HG03457 (cell line): ENCODE measurements around the gene LYZ.

Source experiments
- ATAC-seq: cut with Tn5 transposase; IDR thresholded peaks from one replicate; pipeline ENCODE4 v1.9.1; 2021; ENCODE audit warnings: moderate number of reproducible peaks; ENCODE audit not compliant: unreplicated experiment

The LYZ gene

DNA sequence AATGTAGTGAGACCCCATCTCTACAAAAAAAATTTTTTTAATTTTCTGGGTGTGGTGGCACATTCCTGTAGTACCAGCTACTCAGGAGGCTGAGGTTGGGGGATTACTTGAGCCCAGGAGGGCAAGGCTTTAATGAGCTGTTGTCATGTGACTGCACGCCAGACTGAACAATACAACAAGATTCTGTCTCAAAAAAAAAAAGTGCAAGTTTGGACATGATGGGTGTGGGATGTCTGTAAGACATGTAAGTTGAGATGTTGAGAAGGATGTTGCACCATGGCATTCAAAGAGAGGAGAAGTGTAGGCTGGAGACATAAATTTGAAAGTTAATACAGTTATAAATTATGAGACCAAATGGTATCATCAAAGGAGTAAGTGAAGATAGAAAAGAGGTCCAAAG, 34.9 kb downstream of the LYZ start:
- no peak for ATAC-seq

DNA sequence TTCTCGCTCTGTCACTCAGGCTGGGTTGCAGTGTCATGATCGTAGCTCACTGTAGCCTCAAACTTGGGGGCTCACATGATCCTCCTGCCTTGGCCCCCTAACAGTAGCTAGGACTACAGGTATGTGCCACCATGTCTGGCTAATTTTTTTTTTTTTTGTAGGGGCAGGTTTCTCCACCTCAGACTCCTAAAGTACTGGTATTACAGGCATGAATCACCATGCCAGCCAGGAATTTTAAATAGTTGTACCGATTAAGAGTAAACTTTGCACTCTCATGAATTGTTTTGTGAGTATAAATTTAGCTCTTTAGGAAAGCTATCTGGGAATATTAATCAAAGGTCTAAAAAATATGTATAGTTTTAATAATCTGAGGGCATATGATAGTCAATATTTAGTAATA, 36.9 kb downstream of the LYZ start:
- ATAC-seq, result no peak

DNA sequence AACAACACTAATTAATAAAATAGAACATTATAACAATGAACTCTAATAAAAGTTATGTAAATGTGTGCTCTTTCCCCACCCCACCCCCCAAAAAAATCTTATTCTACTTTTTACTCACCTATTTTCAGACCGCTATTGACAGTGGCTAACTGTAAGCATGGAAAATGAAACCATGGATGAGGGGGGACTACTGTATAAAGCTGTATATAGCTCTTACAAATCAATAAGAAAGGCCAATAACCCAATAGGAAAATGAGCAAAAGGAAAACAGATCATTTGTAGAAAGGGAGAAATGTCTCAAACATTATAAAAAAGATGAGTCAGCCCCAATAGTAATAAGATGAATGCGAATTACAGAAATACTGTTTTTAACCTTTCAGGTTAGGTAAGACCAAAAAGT, 38.7 kb downstream of the LYZ start:
- no peak for ATAC-seq

DNA sequence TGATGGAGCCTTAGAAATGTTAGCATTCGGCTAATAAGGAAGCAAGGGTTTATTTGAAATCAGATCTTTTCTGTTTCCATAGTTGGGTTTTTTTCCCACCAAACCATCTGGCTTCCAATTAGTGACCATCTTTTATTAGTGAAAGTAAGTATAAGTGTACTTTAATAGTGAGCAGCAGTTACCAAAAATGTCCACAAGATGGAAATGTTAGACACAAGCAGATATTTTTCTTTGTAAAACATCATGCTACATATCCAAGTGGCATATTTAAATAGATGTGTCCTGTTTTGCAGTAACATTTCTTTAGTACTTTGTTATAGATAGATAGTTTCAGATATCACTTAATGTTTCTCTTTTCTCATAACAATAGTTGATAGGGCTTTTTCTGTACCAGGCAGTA, 40.2 kb downstream of the LYZ start:
- ATAC-seq, result no peak

DNA sequence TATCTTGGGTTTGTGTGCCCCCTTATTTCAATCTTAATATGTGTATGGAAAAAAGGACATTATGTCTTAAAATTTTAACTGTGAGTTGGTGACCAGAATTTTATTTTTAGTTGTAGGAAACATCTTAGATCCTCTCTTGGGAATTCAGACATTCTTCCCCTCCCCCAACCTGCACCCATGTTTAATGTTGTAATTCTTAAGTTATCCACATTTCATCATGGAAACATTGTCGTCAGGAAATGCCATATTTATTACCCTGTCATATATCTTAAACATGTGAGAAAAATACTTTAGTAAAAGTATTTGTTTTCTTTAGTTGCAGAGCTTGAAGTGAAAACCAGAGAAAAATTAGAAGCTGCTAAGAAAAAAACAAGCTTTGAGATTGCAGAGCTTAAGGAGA, 41.6 kb downstream of the LYZ start:
- ATAC-seq, result no peak

DNA sequence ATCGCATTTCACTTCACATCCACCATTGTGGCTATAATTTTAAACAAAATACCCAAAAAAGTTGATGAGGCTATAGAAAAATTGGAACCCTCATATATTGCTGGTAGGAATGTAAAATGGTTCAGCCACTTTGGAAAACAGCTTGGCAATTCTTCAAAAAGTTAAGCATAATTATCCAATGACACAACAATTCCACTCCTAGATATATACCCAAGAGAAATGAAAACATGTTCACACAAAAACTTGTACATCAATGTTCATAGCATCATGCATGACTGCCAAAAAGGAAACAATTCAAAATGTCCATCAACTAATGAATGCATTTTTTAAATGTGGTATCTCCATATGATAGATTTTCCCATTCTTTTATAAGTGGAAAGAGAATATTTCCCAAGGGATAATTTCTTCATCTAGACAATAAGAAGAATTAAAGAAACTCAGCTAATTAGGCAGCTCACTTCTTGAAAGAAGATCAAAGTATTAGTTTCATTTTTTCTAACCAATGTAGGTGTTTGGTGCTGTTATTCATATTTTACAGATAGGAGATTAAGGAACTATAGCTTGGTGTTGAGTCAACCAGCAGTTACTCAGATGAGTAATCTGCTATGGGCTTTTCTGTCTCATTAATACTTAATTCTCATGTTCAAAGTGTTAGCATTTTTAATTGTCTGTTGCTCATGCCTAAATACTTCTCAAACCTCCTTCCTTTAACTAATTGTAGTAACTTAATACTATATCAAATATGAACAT, 44.2 kb downstream of the LYZ start:
- ATAC-seq, result peak; percentile 52

DNA sequence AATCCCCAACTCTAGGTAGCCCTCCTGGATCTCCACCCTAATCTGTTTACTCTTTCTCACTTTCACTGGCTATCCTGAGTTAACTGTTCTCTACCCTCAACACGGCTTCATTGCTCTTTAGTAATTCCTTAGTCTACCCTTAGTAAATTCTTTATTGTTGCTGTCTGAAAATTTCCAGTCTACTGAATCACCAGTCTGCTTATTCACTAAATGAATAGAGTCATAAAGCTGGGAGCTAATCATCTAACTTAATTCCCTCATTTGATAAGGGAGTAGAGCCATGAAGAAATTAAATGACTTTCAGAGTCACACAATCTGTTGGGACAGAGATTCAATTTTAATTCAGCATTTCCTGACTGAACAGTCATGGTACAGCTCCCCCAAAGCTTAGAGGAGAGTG, 47.9 kb downstream of the LYZ start:
- no peak for ATAC-seq

DNA sequence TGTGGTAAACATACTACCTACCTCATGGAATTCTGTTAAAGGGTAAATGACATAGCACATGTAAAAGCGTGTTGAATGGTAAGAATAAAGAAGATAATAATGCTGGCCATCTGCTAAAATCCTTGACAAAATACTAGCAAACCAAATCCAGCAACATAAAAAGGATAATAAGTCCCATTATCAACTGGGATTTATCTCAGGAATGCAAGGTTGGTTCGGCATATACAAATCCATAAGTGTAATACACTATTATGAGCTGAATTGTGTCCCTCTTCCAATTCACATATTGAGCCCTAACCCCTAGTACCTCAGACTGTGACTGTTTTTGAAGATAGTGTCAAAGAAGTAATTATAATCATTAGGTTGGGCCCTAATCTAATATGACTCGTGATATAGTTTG, 48.8 kb downstream of the LYZ start:
- no peak for ATAC-seq

DNA sequence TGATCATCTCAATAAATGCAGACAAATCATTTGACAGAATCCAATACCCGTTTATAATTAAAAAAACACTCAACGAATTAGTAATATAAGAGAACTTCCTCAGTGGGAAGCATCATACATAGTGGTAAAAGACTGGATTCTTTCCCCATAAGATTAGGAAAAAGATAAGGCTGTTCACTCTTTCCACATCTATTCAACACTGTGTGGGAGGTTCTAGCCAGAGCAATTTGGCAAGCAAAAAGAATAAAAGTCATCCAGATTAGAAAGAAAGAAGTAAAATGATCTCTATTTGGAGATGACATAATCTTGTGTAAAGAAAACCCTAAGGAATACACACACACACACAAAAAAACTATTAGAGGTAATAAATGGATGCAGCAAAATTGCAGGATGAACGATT, 49.8 kb downstream of the LYZ start:
- ATAC-seq, result no peak

DNA sequence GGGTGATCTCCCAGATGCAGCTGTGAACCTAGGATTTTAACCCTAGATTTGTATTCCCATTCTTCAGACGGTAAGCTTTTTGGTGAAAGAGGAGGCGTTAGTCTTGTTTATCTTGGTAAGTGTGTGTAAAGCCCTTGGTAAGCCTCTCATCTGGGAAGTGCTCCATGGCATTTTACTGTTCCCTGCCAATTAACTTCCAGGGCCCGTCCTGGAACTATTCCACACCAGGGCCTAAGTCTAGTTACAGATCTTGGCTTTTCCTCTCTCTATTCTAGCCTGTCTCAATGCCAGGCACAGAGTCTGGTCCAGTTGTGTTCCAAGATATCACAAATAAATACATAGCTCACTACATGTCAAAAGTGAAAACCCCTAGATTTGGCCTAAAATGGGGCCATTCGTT, 53.8 kb downstream of the LYZ start:
- ATAC-seq, result no peak
